Mesendoderm (in vitro differentiated cells): ENCODE results near the gene MAP4K1.

Experiments used
- DNase-seq: peaks from one replicate; pipeline ENCODE4 v3.0.0; 2013
- H2AK5ac ChIP-seq: 2 replicates; pipeline ENCODE4 v1.6.1; 2013; ENCODE audit warnings: low read length, inconsistent platforms
- H2BK120ac ChIP-seq: 2 replicates; pipeline ENCODE4 v1.6.1; 2013; ENCODE audit warnings: low read depth, mild to moderate bottlenecking, low read length, moderate library complexity, mixed read lengths
- H2BK15ac ChIP-seq: replicated peaks from 2 replicates; pipeline ENCODE4 v1.6.1; 2013; ENCODE audit warnings: low read depth, mild to moderate bottlenecking, moderate library complexity
- H2BK5ac ChIP-seq: 2 replicates; pipeline ENCODE4 v1.6.1; 2013; ENCODE audit warnings: low read length, inconsistent platforms
- H3K18ac ChIP-seq: 2 replicates; pipeline ENCODE4 v1.6.1; 2013; ENCODE audit warnings: mild to moderate bottlenecking, low read length, mixed read lengths
- H3K23ac ChIP-seq: one replicate; pipeline ENCODE4 v1.6.1; 2013; ENCODE audit warnings: low read length
- H3K27ac ChIP-seq: 2 replicates; pipeline ENCODE4 v1.5.1; 2013; ENCODE audit warnings: low read depth, mild to moderate bottlenecking, inconsistent platforms, low read length, moderate library complexity
- H3K27me3 ChIP-seq: 2 replicates; pipeline ENCODE4 v1.6.1; 2013; ENCODE audit warnings: low read length, control low read depth, mild to moderate bottlenecking, inconsistent platforms; ENCODE audit not compliant: insufficient read depth, poor library complexity
- H3K36me3 ChIP-seq: 2 replicates; pipeline ENCODE4 v1.6.1; 2013; ENCODE audit warnings: low read length, inconsistent platforms; ENCODE audit not compliant: control insufficient read depth, insufficient read depth
- H3K4ac ChIP-seq: one replicate; pipeline ENCODE4 v1.6.1; 2013; ENCODE audit warnings: low read depth, mild to moderate bottlenecking, low read length, moderate library complexity
- H3K4me1 ChIP-seq: 2 replicates; pipeline ENCODE4 v1.6.1; 2013; ENCODE audit warnings: low read depth, low read length, inconsistent platforms; ENCODE audit not compliant: control insufficient read depth
- H3K4me2 ChIP-seq: 2 replicates; pipeline ENCODE4 v1.6.1; 2013; ENCODE audit warnings: low read length
- H3K4me3 ChIP-seq: 2 replicates; pipeline ENCODE4 v1.5.1; 2013; ENCODE audit warnings: mild to moderate bottlenecking, low read length
- H3K56ac ChIP-seq: one replicate; pipeline ENCODE4 v1.6.1; 2013; ENCODE audit warnings: low read length
- H3K79me1 ChIP-seq: 2 replicates; pipeline ENCODE4 v1.6.1; 2013; ENCODE audit warnings: low read length, inconsistent platforms
- H3K79me2 ChIP-seq: 2 replicates; pipeline ENCODE4 v1.6.1; 2013; ENCODE audit warnings: mild to moderate bottlenecking, low read length; ENCODE audit not compliant: control insufficient read depth, insufficient read depth
- H3K9ac ChIP-seq: 2 replicates; pipeline ENCODE4 v1.6.1; 2013; ENCODE audit warnings: low read length, inconsistent platforms
- H4K5ac ChIP-seq: one replicate; pipeline ENCODE4 v1.6.1; 2013; ENCODE audit warnings: low read length
- H4K8ac ChIP-seq: one replicate; pipeline ENCODE4 v1.6.1; 2013; ENCODE audit warnings: low read depth, mild to moderate bottlenecking, control low read depth, low read length, moderate library complexity
- WGBS: extraction: QIAGEN DNeasy Blood & Tissue Kit; methylation state at CpG from one replicate; pipeline ENCODE4 v1.1.7; 2013; ENCODE audit warnings: low lambda C conversion rate, missing lambda C conversion rate; ENCODE audit not compliant: insufficient coverage; ENCODE audit errors: extremely low coverage; 5-methylcytosine and 5-hydroxymethylcytosine counted together

The MAP4K1 gene

DNA sequence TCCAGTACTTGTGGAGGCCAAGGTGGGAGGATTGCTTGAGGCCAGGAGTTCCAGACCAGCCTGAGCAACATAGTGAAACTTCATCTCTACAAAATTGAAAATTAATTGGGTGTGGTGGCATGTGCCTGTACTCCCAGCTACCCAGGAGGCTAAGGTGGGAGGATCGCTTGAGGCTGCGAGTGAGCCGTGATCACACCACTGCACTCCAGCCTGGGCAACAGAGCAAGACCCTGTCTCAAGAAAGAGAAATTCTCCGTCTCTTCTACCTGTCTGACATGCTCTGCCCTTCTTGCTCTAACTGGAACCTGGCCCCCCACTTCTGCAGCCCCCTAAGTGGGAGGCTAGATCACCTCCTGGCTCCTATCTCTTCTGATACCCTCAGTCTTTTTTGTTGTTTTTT lies 8.6 kb upstream of the MAP4K1 start:
- H3K23ac ChIP-seq, result no peak overlapping the region
- no peak overlapping the region for H2BK15ac ChIP-seq
- no peak overlapping the region for H2AK5ac ChIP-seq
- no peak overlapping the region for H3K27ac ChIP-seq
- no peak overlapping the region for H3K18ac ChIP-seq
- H3K4me2 ChIP-seq, result no peak overlapping the region
- no peaks in the 10 kb centered on the region for H3K27me3 ChIP-seq
- no CpG with 5 or more reads among the region's 4 CpGs for WGBS
- H3K4ac ChIP-seq, result no peak overlapping the region
- H3K36me3 ChIP-seq, result peaks cover 22% of the 10 kb centered on the region
- no peak overlapping the region for H4K5ac ChIP-seq
- no peak overlapping the region for H3K56ac ChIP-seq
- no peak overlapping the region for H2BK120ac ChIP-seq
- no peak overlapping the region for H4K8ac ChIP-seq
- peaks cover 7% of the 10 kb centered on the region for H3K79me1 ChIP-seq
- peaks cover 1% of the 10 kb centered on the region for H3K79me2 ChIP-seq
- no peaks in the 10 kb centered on the region for H3K4me1 ChIP-seq
- no peak overlapping the region for H3K4me3 ChIP-seq
- no peak for DNase-seq
- H2BK5ac ChIP-seq, result no peak overlapping the region
- H3K9ac ChIP-seq, result no peak overlapping the region

GRCh38 chr19:38624822-38625221 lies 7.1 kb upstream of the MAP4K1 start:
- H3K36me3 ChIP-seq, result peaks cover 22% of the 10 kb centered on the region
- no CpG with 5 or more reads among the region's 3 CpGs for WGBS
- no peaks in the 10 kb centered on the region for H3K27me3 ChIP-seq
- H2BK120ac ChIP-seq, result no peak overlapping the region
- peaks cover 1% of the 10 kb centered on the region for H3K4me1 ChIP-seq
- H3K9ac ChIP-seq, result no peak overlapping the region
- H3K4me2 ChIP-seq, result no peak overlapping the region
- H4K5ac ChIP-seq, result no peak overlapping the region
- no peak overlapping the region for H3K4me3 ChIP-seq
- H3K79me2 ChIP-seq, result peaks cover 8% of the 10 kb centered on the region
- H4K8ac ChIP-seq, result no peak overlapping the region
- H3K18ac ChIP-seq, result no peak overlapping the region
- no peak overlapping the region for H3K27ac ChIP-seq
- H2AK5ac ChIP-seq, result no peak overlapping the region
- no peak for DNase-seq
- H3K23ac ChIP-seq, result no peak overlapping the region
- H3K56ac ChIP-seq, result no peak overlapping the region
- peaks cover 11% of the 10 kb centered on the region for H3K79me1 ChIP-seq
- no peak overlapping the region for H3K4ac ChIP-seq
- H2BK5ac ChIP-seq, result no peak overlapping the region
- no peak overlapping the region for H2BK15ac ChIP-seq

DNA sequence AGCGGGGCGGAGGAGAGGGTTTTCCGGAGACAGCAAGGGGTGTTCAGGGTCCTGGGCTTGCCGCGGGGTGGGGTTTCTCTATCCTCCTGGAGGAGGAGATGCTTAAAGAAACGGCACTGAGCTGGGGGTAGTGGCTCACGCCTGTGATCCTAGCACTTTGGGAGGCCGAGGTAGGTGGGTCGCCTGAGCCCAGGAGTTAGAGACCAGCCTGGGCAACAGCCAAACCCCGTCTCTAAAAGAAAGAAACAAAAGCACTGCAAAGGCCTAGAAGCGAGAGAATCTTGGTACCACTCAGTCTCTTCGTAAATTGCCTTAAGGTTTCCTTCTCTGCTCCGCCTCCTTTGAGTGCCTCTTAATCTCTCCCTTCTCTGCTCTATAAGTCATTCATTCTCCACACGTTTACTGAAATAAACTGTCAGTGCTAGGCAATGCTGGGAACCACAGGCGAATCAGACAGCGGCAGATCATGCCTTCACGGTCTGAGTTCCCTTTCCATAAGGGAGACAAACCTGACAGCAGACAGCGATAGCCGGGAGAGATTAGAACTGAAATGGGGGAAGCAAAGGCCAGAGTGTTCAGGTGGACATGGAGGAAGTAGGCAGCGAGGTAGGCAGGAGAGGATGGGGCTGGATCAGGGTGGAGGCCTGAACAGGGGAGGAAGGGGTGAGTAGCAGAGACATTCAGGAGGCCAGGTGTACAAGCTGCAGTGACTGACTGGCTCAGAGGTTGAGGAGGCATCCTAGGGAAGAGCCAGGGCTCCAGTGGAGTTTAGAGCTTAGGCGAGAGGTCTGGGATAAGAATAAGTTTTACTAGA lies 1.8 kb upstream of the MAP4K1 start:
- Histone ChIP-seq H2BK5ac (peak overlapping the region; percentile 86), H3K23ac (no peak overlapping the region), H2AK5ac (peak overlapping the region; percentile 48), H2BK120ac (no peak overlapping the region), H3K79me2 (peaks cover 15% of the 10 kb centered on the region), H2BK15ac (no peak overlapping the region), H3K27me3 (no peaks in the 10 kb centered on the region), H3K9ac (peak overlapping the region; percentile 100), H3K4me3 (peak overlapping the region; percentile 99), H3K4me2 (peak overlapping the region; percentile 100), H3K27ac (no peak overlapping the region), H3K4me1 (peaks cover 7% of the 10 kb centered on the region), H4K8ac (no peak overlapping the region), H3K56ac (peak overlapping the region; percentile 99), H3K18ac (no peak overlapping the region), H3K36me3 (peaks cover 4% of the 10 kb centered on the region), H3K79me1 (peaks cover 14% of the 10 kb centered on the region), H4K5ac (no peak overlapping the region), H3K4ac (peak overlapping the region; percentile 56)
- DNase-seq, result no peak
- no CpG with 5 or more reads among the region's 21 CpGs for WGBS

DNA sequence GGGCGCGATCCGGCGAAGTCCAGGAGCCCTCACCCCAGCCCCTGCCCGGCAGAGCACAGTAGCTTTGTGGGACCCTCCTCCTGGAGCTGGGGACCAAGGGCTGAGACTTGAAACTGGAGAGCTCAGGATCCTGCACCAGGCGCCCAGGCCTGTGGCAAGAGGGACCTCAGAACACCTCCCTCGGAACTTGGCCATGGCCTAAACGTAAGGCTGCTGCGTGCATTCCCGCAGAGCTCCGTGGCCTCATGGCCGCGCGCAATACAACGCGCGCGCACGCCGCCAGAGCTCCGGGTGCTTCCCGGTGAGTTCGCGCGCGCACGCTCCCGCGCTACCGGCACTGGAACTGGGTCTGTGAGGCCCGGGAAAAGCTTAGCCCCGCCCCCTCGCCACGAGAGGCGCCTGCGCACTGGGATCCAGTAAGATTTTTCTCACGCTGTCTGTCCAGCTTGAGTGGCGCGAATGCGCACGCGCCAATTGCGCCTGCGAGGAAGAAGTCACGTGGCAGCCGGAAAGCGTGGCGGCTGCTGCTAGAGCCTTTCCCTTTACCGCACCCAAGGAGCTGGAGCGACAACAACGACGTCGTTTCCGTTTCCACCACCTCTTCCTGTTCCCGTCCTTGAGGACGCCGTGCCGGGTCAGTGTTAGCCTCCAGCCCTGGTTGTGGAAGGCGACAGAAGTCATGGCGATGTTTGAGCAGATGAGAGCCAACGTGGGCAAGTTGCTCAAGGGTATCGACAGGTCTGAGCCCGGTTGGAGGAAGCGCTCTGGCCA lies 1.0 kb upstream of the MAP4K1 start, which contains the start of gene EIF3K:
EIF3K (plus strand) TSS at position 599 of the 771 bp plus-strand sequence; CDS start at position 680, 81 bp downstream.
- peak within 1 kb of the TSS; percentile 32 for H3K18ac ChIP-seq
- H3K4me1 ChIP-seq, result peaks cover 7% of the 10 kb centered on the region
- DNase-seq, result peak; percentile 99
- peak within 1 kb of the TSS; percentile 28 for H3K27ac ChIP-seq
- no peak within 1 kb of the TSS for H2BK120ac ChIP-seq
- H3K4me2 ChIP-seq, result peak within 1 kb of the TSS; percentile 100
- peak within 1 kb of the TSS; percentile 99 for H3K4me3 ChIP-seq
- peak within 1 kb of the TSS; percentile 99 for H3K56ac ChIP-seq
- peak within 1 kb of the TSS; percentile 81 for H3K4ac ChIP-seq
- H3K27me3 ChIP-seq, result no peaks in the 10 kb centered on the region
- peak within 1 kb of the TSS; percentile 86 for H2BK5ac ChIP-seq
- no peak within 1 kb of the TSS for H4K8ac ChIP-seq
- no peak within 1 kb of the TSS for H2BK15ac ChIP-seq
- no CpG with 5 or more reads among the region's 64 CpGs for WGBS
- H3K79me2 ChIP-seq, result peaks cover 15% of the 10 kb centered on the region
- H3K36me3 ChIP-seq, result peaks cover 4% of the 10 kb centered on the region
- H3K79me1 ChIP-seq, result peaks cover 12% of the 10 kb centered on the region
- H2AK5ac ChIP-seq, result peak within 1 kb of the TSS; percentile 88
- no peak within 1 kb of the TSS for H4K5ac ChIP-seq
- no peak within 1 kb of the TSS for H3K23ac ChIP-seq
- H3K9ac ChIP-seq, result peak within 1 kb of the TSS; percentile 100

DNA sequence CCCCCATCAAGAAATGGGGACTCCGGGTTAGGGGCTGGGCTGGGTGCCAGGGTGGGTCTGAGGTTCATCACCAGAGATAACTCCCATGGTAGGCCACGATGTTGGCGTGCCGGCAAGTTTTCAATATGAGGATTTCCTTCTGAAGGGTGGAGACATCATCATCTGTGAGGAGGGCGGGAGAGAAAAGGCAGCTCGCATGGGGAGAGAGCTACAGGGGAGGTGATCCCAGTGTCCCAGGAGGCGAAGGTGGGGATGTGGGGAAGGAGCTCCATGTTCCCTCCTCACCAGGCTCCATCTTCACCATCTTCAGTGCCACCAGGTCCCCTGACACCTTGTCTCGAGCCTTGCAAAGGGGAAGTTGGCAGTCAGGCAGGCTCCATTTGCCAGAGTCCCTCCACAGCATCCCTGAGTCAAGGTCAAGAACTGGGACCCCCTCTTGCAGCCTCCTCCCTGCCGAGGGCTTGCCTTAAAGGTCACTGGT lies 430 bp downstream of the MAP4K1 start:
- no peak overlapping the region for H3K27ac ChIP-seq
- no peak for DNase-seq
- H3K4ac ChIP-seq, result no peak overlapping the region
- no peak overlapping the region for H3K4me2 ChIP-seq
- no peaks in the 10 kb centered on the region for H3K27me3 ChIP-seq
- H3K56ac ChIP-seq, result no peak overlapping the region
- no peak overlapping the region for H4K8ac ChIP-seq
- no peak overlapping the region for H2BK5ac ChIP-seq
- no peak overlapping the region for H3K9ac ChIP-seq
- H2BK15ac ChIP-seq, result no peak overlapping the region
- H2BK120ac ChIP-seq, result no peak overlapping the region
- H3K23ac ChIP-seq, result no peak overlapping the region
- no peak overlapping the region for H2AK5ac ChIP-seq
- peaks cover 7% of the 10 kb centered on the region for H3K4me1 ChIP-seq
- H3K18ac ChIP-seq, result no peak overlapping the region
- peaks cover 15% of the 10 kb centered on the region for H3K79me2 ChIP-seq
- H3K4me3 ChIP-seq, result no peak overlapping the region
- peaks cover 2% of the 10 kb centered on the region for H3K36me3 ChIP-seq
- no CpG with 5 or more reads among the region's 9 CpGs for WGBS
- no peak overlapping the region for H4K5ac ChIP-seq
- peaks cover 12% of the 10 kb centered on the region for H3K79me1 ChIP-seq
